HG02623 (cell line): ENCODE data around the gene FAM98A.

ENCODE experiments used
- ATAC-seq: cut with Tn5 transposase; IDR thresholded peaks from one replicate; pipeline ENCODE4 v1.9.1; 2021; ENCODE audit warnings: moderate library complexity; ENCODE audit not compliant: unreplicated experiment

Gene FAM98A

GRCh38 chr2:33598561-33599174 lies 431 bp downstream of the FAM98A start:
- peak; percentile 43 for ATAC-seq

GRCh38 chr2:33597026-33597425 lies 2.1 kb downstream of the FAM98A start:
- no peak for ATAC-seq

GRCh38 chr2:33595385-33595784 lies 3.7 kb downstream of the FAM98A start:
- no peak for ATAC-seq

GRCh38 chr2:33589444-33589843 lies 9.7 kb downstream of the FAM98A start:
- no peak for ATAC-seq

- ATAC-seq = no peak
Observed at GRCh38 chr2:33588232-33588631, 10.9 kb downstream of the FAM98A start.

GRCh38 chr2:33586766-33587165 lies 12.3 kb downstream of the FAM98A start:
- no peak for ATAC-seq

- ATAC-seq = peak; percentile 57
Observed at GRCh38 chr2:33583194-33583938, 15.7 kb downstream of the FAM98A start.

GRCh38 chr2:33581872-33582271 lies 17.2 kb downstream of the FAM98A start:
- no peak for ATAC-seq

- no peak for ATAC-seq
Observed at GRCh38 chr2:33579227-33579626, 19.9 kb downstream of the FAM98A start.

- ATAC-seq = no peak
Observed at GRCh38 chr2:33577668-33578067, 21.4 kb downstream of the FAM98A start.

- no peak for ATAC-seq
Observed at GRCh38 chr2:33577084-33577483, 22.0 kb downstream of the FAM98A start.

GRCh38 chr2:33573657-33574056 lies 25.4 kb downstream of the FAM98A start:
- no peak for ATAC-seq

- ATAC-seq = no peak
Observed at GRCh38 chr2:33570681-33571080, 28.4 kb downstream of the FAM98A start.

GRCh38 chr2:33561872-33562271 lies 37.2 kb downstream of the FAM98A start:
- no peak for ATAC-seq

- no peak for ATAC-seq
Observed at GRCh38 chr2:33560017-33560416, 39.1 kb downstream of the FAM98A start.

- no peak for ATAC-seq
Observed at GRCh38 chr2:33559328-33559727, 39.8 kb downstream of the FAM98A start.

GRCh38 chr2:33555681-33556080 lies 43.4 kb downstream of the FAM98A start:
- ATAC-seq = no peak

- no peak for ATAC-seq
Observed at GRCh38 chr2:33552758-33553461, 46.2 kb downstream of the FAM98A start.

- ATAC-seq = no peak
Observed at GRCh38 chr2:33550206-33550605, 48.9 kb downstream of the FAM98A start.

GRCh38 chr2:33541243-33541642 lies 57.9 kb downstream of the FAM98A start:
- no peak for ATAC-seq

- no peak for ATAC-seq
Observed at GRCh38 chr2:33535421-33535820, 63.7 kb downstream of the FAM98A start.
